ENCODE data around the gene EVI5.

DNA sequence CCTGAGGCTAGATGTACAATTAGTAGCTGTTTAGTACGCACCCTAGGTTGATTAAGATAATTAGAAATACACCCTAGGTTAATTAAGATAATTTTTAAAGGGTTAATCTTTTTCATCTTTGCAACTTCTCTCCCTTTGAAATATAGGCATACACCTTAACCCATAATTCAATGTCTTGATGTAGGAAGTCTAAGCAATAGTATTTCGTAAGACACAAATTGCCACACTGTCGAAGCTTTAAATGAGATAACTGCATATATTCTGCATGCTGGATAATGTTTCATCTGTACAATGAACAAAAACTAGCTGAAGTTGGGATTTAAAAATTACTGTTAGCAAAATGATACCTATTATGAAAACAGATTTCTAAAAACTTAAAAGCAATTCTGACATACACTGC lies 122.9 kb downstream of the EVI5 start:
- TF ChIP-seq, protein P1, sequence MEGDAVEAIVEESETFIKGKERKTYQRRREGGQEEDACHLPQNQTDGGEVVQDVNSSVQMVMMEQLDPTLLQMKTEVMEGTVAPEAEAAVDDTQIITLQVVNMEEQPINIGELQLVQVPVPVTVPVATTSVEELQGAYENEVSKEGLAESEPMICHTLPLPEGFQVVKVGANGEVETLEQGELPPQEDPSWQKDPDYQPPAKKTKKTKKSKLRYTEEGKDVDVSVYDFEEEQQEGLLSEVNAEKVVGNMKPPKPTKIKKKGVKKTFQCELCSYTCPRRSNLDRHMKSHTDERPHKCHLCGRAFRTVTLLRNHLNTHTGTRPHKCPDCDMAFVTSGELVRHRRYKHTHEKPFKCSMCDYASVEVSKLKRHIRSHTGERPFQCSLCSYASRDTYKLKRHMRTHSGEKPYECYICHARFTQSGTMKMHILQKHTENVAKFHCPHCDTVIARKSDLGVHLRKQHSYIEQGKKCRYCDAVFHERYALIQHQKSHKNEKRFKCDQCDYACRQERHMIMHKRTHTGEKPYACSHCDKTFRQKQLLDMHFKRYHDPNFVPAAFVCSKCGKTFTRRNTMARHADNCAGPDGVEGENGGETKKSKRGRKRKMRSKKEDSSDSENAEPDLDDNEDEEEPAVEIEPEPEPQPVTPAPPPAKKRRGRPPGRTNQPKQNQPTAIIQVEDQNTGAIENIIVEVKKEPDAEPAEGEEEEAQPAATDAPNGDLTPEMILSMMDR (IDR thresholded peaks at IDR 0.05), result no peak
- no peak for TF ChIP-seq POLR2A (IDR thresholded peaks at IDR 0.05)

All from thyroid gland (tissue), 4 donors.